HL-60 (cell line): ENCODE data around the gene CASS4.
A peak's percentile ranks its signal among the peaks of the same experiment; 100 is the strongest.

Experiments used
- GABPA ChIP-seq: IDR thresholded peaks from 2 replicates; pipeline ENCODE4 v1.6.1; 2012; ENCODE audit warnings: low read depth
- POLR2AphosphoS5 ChIP-seq: IDR thresholded peaks from 2 replicates; pipeline ENCODE4 v1.6.1; 2012; ENCODE audit warnings: low read depth
- SPI1 ChIP-seq: IDR thresholded peaks from 2 replicates; pipeline ENCODE4 v1.6.1; 2012; ENCODE audit warnings: low read depth, mild to moderate bottlenecking, borderline replicate concordance
- TF ChIP-seq, protein P1 (sequence below): IDR thresholded peaks from one replicate; pipeline ENCODE4 v1.5.1; 2011; ENCODE audit warnings: low read length, control low read depth, inconsistent platforms; ENCODE audit not compliant: insufficient read depth
- TF ChIP-seq, protein P2 (sequence below): IDR thresholded peaks from 2 replicates; pipeline ENCODE4 v1.6.1; 2012; ENCODE audit warnings: low read depth; ENCODE audit not compliant: insufficient replicate concordance

DNA sequence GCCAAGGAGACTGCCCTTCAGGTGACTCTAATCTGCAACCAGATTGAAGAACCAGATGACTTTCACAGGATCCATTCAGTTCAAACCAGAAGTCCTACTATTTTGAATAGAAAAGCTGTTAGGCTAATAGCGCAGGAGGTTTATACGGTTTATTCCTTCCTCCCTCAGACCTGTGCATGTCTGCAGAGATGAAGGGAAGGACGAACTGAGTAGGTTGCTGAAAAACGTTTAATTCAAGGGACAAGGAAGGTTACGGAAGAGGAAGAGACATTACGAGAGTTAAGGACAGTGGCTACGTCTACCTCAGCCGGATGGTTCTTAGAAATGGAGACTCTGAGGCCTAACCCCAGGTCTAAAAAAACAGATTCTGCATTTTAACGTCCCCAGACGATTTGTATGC is 21.0 kb upstream of the CASS4 start:
- TF ChIP-seq POLR2AphosphoS5 (no peak), SPI1 (peak; percentile 21; the same call in 1 of the 2 replicates), GABPA (no peak)
- TF ChIP-seq, protein P1, sequence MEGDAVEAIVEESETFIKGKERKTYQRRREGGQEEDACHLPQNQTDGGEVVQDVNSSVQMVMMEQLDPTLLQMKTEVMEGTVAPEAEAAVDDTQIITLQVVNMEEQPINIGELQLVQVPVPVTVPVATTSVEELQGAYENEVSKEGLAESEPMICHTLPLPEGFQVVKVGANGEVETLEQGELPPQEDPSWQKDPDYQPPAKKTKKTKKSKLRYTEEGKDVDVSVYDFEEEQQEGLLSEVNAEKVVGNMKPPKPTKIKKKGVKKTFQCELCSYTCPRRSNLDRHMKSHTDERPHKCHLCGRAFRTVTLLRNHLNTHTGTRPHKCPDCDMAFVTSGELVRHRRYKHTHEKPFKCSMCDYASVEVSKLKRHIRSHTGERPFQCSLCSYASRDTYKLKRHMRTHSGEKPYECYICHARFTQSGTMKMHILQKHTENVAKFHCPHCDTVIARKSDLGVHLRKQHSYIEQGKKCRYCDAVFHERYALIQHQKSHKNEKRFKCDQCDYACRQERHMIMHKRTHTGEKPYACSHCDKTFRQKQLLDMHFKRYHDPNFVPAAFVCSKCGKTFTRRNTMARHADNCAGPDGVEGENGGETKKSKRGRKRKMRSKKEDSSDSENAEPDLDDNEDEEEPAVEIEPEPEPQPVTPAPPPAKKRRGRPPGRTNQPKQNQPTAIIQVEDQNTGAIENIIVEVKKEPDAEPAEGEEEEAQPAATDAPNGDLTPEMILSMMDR, result no peak
- TF ChIP-seq, protein P2, sequence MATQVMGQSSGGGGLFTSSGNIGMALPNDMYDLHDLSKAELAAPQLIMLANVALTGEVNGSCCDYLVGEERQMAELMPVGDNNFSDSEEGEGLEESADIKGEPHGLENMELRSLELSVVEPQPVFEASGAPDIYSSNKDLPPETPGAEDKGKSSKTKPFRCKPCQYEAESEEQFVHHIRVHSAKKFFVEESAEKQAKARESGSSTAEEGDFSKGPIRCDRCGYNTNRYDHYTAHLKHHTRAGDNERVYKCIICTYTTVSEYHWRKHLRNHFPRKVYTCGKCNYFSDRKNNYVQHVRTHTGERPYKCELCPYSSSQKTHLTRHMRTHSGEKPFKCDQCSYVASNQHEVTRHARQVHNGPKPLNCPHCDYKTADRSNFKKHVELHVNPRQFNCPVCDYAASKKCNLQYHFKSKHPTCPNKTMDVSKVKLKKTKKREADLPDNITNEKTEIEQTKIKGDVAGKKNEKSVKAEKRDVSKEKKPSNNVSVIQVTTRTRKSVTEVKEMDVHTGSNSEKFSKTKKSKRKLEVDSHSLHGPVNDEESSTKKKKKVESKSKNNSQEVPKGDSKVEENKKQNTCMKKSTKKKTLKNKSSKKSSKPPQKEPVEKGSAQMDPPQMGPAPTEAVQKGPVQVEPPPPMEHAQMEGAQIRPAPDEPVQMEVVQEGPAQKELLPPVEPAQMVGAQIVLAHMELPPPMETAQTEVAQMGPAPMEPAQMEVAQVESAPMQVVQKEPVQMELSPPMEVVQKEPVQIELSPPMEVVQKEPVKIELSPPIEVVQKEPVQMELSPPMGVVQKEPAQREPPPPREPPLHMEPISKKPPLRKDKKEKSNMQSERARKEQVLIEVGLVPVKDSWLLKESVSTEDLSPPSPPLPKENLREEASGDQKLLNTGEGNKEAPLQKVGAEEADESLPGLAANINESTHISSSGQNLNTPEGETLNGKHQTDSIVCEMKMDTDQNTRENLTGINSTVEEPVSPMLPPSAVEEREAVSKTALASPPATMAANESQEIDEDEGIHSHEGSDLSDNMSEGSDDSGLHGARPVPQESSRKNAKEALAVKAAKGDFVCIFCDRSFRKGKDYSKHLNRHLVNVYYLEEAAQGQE, result no peak
